BJ (cell line): ENCODE data around the gene CTIF. TPM values are rescaled to one million over a fixed set of nuclear protein-coding genes. Genes with fewer than 3 reads are reported as not detected.
A peak's percentile ranks its signal among the peaks of the same experiment; 100 is the strongest.

Experiments used
- CTCF ChIA-PET: fragments of 350-600 bp; formaldehyde crosslinking; extraction: SDS; loops from one replicate; lab custom pipeline; 2021; ENCODE audit warnings: antibody characterized with exemption, inconsistent platforms; lab: Yijun Ruan, JAX
- POLR2A ChIA-PET: fragments of 300-600 bp; sonication (Branson Sonifier 250); formaldehyde crosslinking; extraction: SDS; loops from one replicate; lab custom pipeline; 2021; ENCODE audit warnings: antibody characterized with exemption; lab: Charles Lee
- DNase-seq: peaks from one replicate; pipeline ENCODE4 v3.0.0-alpha.2; 2011; ENCODE audit warnings: low read depth
- H3K27me3 ChIP-seq: 2 replicates; pipeline ENCODE4 v1.6.0; 2011; ENCODE audit warnings: low read length; ENCODE audit not compliant: control insufficient read depth, insufficient read depth
- H3K36me3 ChIP-seq: 2 replicates; pipeline ENCODE4 v1.5.1; 2011; ENCODE audit warnings: low read length; ENCODE audit not compliant: control insufficient read depth, insufficient read depth
- H3K4me3 ChIP-seq: 2 replicates; pipeline ENCODE4 v1.5.1; 2011; ENCODE audit warnings: low read depth, mild to moderate bottlenecking, control low read depth, low read length
- CTCF ChIP-seq: IDR thresholded peaks from 2 replicates; pipeline ENCODE4 v1.5.1; 2011; ENCODE audit warnings: low read depth, mild to moderate bottlenecking, control low read depth, inconsistent platforms, low read length, moderate library complexity; ENCODE audit not compliant: insufficient read depth
- polyA plus RNA-seq: library from polyadenylated mRNA; depleted of rRNA; stranded (reverse); fragments of >200 nt; gene quantifications from 2 replicates; pipeline ENCODE4 v1.2.3, GENCODE V29; 2011

Gene CTIF
- polyA plus RNA-seq, 1 experiment: 105 TPM

GRCh38 chr18:48605408-48605845, 66.6 kb downstream of the CTIF start:
- ChIA-PET CTCF (interaction anchor here (0.8 to 1.2 kb wide), 6 partner anchors 14 to 130 kb away, joined by 3 to 4 read pairs (median 3); no protein-coding TSS in a partner anchor), POLR2A (no interaction called here)
- peak; percentile 31; the same call in 1 of the 2 replicates for TF ChIP-seq CTCF
- Histone ChIP-seq H3K27me3 (no peaks in the 10 kb centered on the region), H3K4me3 (no peak overlapping the region), H3K36me3 (peaks cover under 1% of the 10 kb centered on the region)
- DNase-seq: no peak

GRCh38 chr18:48607056-48607984, 68.5 kb downstream of the CTIF start:
- H3K4me3 ChIP-seq: no peak overlapping the region
- H3K27me3 ChIP-seq: no peaks in the 10 kb centered on the region
- ChIA-PET CTCF (interaction anchor here (1.0 to 1.5 kb wide), 2 partner anchors 13 to 50 kb away, joined by 3 to 5 read pairs; no protein-coding TSS in a partner anchor), POLR2A (no interaction called here)
- peaks cover 5% of the 10 kb centered on the region; the same call in 1 of the 2 replicates for H3K36me3 ChIP-seq
- peak; percentile 56 for DNase-seq
- TF ChIP-seq CTCF: 0 out of 2 replicates have a peak, but pooled peaks have one; percentile 5

GRCh38 chr18:48608581-48608980, 69.8 kb downstream of the CTIF start:
- ChIA-PET POLR2A (no interaction called here), CTCF (no interaction called here)
- no peaks in the 10 kb centered on the region for H3K27me3 ChIP-seq
- TF ChIP-seq CTCF: no peak
- no peak for DNase-seq
- H3K36me3 ChIP-seq: peaks cover 6% of the 10 kb centered on the region
- H3K4me3 ChIP-seq: no peak overlapping the region

GRCh38 chr18:48609114-48609513, 70.3 kb downstream of the CTIF start:
- TF ChIP-seq CTCF: no peak

More at GRCh38 chr18:48609114-48609513, 70.3 kb downstream of the CTIF start:
- DNase-seq: no peak
- Histone ChIP-seq H3K27me3 (no peaks in the 10 kb centered on the region), H3K4me3 (no peak overlapping the region), H3K36me3 (peaks cover 6% of the 10 kb centered on the region)
- ChIA-PET POLR2A (no interaction called here), CTCF (no interaction called here)
